Muscle of arm (tissue), 12 donors: ENCODE data around the gene C3orf18. TPM values are rescaled to one million over a fixed set of nuclear protein-coding genes. Genes with fewer than 3 reads are reported as not detected.

Source experiments
- DNase-seq: peaks from one replicate; pipeline ENCODE4 v3.0.0-alpha.2; 2013
- polyA plus RNA-seq, 12 donors: library from polyadenylated mRNA; unstranded; fragments of 120-200 nt; gene quantifications; one replicate each; pipeline ENCODE4 v1.2.1, GENCODE V29; 2013; ENCODE audit not compliant: insufficient read length in 12 of 12

The C3orf18 gene
- polyA plus RNA-seq, 12 donors = 13.0 to 24.8 (median 17.3) TPM; not detected in 1

- DNase-seq = no peak
Measured at GRCh38 chr3:50583897-50584296, 16.4 kb upstream of the C3orf18 start.

- no peak for DNase-seq
Measured at GRCh38 chr3:50582083-50582482, 14.5 kb upstream of the C3orf18 start.

GRCh38 chr3:50581459-50581842 lies 13.9 kb upstream of the C3orf18 start:
- DNase-seq = no peak

- DNase-seq = no peak
Measured at GRCh38 chr3:50580683-50581458, 13.3 kb upstream of the C3orf18 start.

GRCh38 chr3:50577348-50577747 lies 9.8 kb upstream of the C3orf18 start:
- DNase-seq = no peak

GRCh38 chr3:50575372-50575771 lies 7.8 kb upstream of the C3orf18 start:
- no peak for DNase-seq

GRCh38 chr3:50574444-50574831 lies 6.9 kb upstream of the C3orf18 start:
- no peak for DNase-seq

GRCh38 chr3:50573566-50574443 lies 6.3 kb upstream of the C3orf18 start:
- DNase-seq = no peak

GRCh38 chr3:50572801-50573371 lies 5.3 kb upstream of the C3orf18 start:
- DNase-seq = no peak

GRCh38 chr3:50572158-50572557 lies 4.6 kb upstream of the C3orf18 start:
- DNase-seq = peak; percentile 71

- no peak for DNase-seq
Measured at GRCh38 chr3:50571486-50571885, 3.9 kb upstream of the C3orf18 start.

GRCh38 chr3:50570508-50571279 lies 3.1 kb upstream of the C3orf18 start:
- DNase-seq = no peak

GRCh38 chr3:50568947-50569749 lies 1.6 kb upstream of the C3orf18 start, which contains the start of gene HEMK1:
Gene HEMK1 (plus strand): TSS chr3:50569522. CDS start chr3:50571105, 1,583 bp downstream.
- peak; percentile 97 for DNase-seq

- DNase-seq = no peak
Measured at GRCh38 chr3:50567011-50567385, 549 bp downstream of the C3orf18 start.

GRCh38 chr3:50564321-50564720 lies 3.2 kb downstream of the C3orf18 start:
- no peak for DNase-seq

GRCh38 chr3:50563867-50564266 lies 3.7 kb downstream of the C3orf18 start:
- DNase-seq = no peak

GRCh38 chr3:50562861-50563260 lies 4.7 kb downstream of the C3orf18 start:
- DNase-seq = no peak

- DNase-seq = no peak
Measured at GRCh38 chr3:50559702-50560101, 7.8 kb downstream of the C3orf18 start.

- no peak for DNase-seq
Measured at GRCh38 chr3:50557915-50558314, 9.6 kb downstream of the C3orf18 start.

- DNase-seq = no peak
Measured at GRCh38 chr3:50557106-50557505, 10.4 kb downstream of the C3orf18 start.

- no peak for DNase-seq
Measured at GRCh38 chr3:50554553-50554952, 13.0 kb downstream of the C3orf18 start.
